T47D (cell line): Measurements from ENCODE around the gene ZNF3.
A peak's percentile ranks its signal among the peaks of the same experiment; 100 is the strongest.
"Not testable (repeated sequence)": the region's sequence is repeated elsewhere in the genome, so short reads cannot be mapped to it uniquely, and the experiment has no call there.

Experiments
- DNase-seq, 2 experiments: peaks; one replicate each; pipeline versions ENCODE4 v3.0.0 to v3.0.0-alpha.2; 2011 to 2012; ENCODE audit warnings: low read depth in 1 of 2, low spot score in 1 of 2
- JUND ChIP-seq: IDR thresholded peaks from 2 replicates; pipeline ENCODE4 v1.6.1; 2012; ENCODE audit warnings: low read depth
- in situ Hi-C: cut with HindIII; loops from 2 replicates; pipeline ENCODE4 v1.10.0; 2016; ENCODE audit warnings: low sequenced_read_pairs, low pct_unique_long_range_greater_than_20kb

Gene ZNF3

GRCh38 chr7:100081535-100082102, at the start of gene ZNF3:
Gene ZNF3, minus strand, starts transcription at chr7:100081723. Its CDS starts 4,366 bp downstream, at chr7:100077357.
- DNase-seq, result peak; percentile 61 to 98
- no peak for TF ChIP-seq JUND
- in situ Hi-C loops, result no loop called here

GRCh38 chr7:100130608-100131453, 49.3 kb upstream of the ZNF3 start:
- in situ Hi-C loops, result no loop called here
- TF ChIP-seq JUND, result no peak
- peak; percentile 31 to 64 for DNase-seq

- not testable (repeated sequence) for DNase-seq
Measured at GRCh38 chr7:100130220-100130607, 48.7 kb upstream of the ZNF3 start.

GRCh38 chr7:100128637-100128963, 47.1 kb upstream of the ZNF3 start:
- no peak for DNase-seq
- in situ Hi-C loops, result no loop called here
- TF ChIP-seq JUND, result no peak

More at GRCh38 chr7:100130220-100130607, 48.7 kb upstream of the ZNF3 start:
- in situ Hi-C loops, result not testable (repeated sequence)

DNA sequence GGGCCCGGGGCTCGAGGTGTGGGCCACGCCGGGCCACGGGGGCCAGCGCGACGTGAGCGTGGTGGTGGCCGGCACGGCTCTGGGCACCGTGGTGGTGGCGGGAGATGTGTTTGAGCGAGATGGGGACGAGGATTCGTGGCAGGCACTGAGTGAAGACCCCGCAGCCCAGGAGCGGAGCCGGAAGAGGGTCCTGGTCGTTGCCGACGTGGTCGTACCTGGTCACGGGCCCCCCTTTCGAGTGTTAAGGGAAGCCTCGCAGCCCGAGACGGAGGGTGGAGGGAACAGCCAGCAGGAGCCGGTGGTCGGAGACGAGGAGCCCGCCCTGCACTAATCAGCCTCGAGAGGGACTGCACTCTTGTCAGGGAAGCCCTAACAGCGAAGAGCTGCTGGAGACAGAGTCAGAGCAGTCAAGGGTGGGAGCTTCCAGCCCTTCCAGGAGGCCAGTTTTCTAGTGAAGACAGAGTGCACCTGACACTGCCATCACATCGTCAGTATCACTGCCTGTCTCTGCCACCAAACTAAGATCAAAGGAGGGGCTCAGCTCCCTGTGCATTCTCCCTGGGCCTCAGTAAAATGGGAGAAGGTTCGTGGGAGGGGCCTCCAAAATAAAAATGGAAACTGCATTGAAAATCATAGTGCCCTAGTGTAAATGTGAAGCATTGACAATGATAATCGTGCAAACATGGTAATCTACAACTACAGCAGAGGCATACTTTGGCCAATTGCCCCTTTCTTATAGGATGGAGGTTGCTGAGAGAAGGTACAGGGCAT, 46.5 kb upstream of the ZNF3 start:
- no peak for DNase-seq
- in situ Hi-C loops, result no loop called here
- no peak for TF ChIP-seq JUND

DNA sequence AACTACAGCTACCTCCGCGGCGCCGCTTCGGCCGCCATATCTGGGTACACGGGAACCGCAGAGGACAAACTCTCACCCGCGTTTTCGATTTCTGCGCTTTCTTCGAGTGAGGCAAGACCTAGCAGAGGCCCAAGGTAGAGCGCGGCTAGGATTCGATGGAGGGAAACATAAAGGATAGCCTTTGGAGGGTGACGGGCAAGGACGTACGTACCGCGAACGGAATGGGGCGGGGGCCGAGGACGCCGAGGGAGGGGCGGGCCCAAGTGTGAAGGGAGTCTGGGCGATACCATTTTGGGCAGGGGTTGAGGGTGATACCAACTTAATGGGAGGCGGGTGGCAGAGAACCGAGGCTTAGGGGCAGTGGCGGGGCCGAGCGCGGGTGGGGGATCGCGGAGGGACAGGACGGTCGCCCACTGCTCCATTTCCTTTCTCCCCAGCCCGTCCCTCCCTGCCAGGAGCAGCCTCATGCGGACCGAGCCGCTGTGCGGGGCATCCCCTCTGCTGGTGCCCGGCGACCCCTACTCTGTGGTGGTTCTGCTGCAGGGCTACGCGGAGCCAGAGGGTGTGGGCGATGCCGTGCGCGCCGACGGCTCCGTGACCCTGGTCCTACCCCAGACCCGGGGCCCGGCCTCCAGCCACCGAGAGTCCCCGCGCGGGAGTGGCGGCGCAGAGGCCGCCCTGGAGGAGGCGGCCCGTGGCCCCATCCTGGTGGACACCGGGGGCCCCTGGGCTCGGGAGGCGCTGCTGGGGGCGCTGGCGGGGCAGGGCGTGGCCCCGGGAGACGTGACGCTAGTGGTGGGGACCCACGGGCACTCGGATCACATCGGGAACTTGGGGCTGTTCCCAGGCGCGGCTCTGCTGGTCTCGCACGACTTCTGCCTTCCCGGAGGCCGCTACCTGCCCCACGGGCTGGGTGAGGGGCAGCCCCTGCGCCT, 45.7 kb upstream of the ZNF3 start, which contains the start of gene MBLAC1:
Gene MBLAC1 (plus strand): TSS at position 37 of the 935 bp plus-strand sequence. CDS start 429 bp downstream, at position 466.
- in situ Hi-C loops, result no loop called here
- peak; percentile 57 to 92 for DNase-seq
- no peak for TF ChIP-seq JUND

- DNase-seq, result no peak
- in situ Hi-C loops, result no loop called here
- TF ChIP-seq JUND, result no peak
Measured at GRCh38 chr7:100126239-100126930, 44.9 kb upstream of the ZNF3 start.

DNA sequence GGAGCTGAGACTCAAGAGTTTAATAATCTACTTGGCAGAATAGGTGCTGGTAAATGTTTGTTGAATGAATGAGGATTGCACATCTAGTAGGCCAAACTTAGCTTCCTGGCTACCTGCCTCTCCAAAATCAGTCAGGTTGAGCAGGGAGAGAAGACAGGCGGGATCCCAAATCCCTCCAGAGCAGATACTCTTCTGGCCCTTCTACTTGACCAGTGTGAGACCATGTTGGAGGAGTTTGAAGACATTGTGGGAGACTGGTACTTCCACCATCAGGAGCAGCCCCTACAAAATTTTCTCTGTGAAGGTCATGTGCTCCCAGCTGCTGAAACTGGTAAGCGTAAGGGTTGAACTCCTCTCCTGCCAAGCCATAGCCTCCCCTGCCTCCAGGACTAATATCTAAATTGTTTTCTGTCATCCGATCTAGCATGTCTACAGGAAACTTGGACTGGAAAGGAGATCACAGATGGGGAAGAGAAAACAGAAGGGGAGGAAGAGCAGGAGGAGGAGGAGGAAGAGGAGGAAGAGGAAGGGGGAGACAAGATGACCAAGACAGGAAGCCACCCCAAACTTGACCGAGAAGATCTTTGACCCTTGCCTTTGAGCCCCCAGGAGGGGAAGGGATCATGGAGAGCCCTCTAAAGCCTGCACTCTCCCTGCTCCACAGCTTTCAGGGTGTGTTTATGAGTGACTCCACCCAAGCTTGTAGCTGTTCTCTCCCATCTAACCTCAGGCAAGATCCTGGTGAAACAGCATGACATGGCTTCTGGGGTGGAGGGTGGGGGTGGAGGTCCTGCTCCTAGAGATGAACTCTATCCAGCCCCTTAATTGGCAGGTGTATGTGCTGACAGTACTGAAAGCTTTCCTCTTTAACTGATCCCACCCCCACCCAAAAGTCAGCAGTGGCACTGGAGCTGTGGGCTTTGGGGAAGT, 43.0 kb upstream of the ZNF3 start:
- no peak for DNase-seq
- TF ChIP-seq JUND, result no peak
- in situ Hi-C loops, result no loop called here

DNA sequence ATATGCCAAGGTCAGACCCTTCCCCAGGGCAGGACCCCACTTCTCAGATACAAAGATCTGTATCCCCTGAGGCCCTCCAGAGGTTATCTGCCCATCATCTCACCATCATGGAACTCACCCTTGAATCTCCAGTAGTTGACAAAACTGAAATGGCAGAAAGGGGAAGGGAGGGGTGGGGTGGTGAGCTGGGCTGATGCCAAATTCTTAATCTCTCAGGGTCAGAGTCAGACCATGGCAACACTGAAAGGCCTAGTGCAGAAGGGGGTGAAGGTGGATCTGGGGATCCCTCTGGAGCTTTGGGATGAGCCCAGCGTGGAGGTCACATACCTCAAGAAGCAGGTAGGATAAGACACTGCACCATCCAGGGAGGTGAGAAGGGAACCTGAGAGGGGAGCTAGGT, 41.0 kb upstream of the ZNF3 start:
- no peak for DNase-seq
- in situ Hi-C loops, result no loop called here
- TF ChIP-seq JUND, result no peak

- in situ Hi-C loops, result no loop called here
- no peak for TF ChIP-seq JUND
- peak; percentile 19 to 90 for DNase-seq
Measured at GRCh38 chr7:100122067-100122466, 40.5 kb upstream of the ZNF3 start.

- no peak for DNase-seq
- no peak for TF ChIP-seq JUND
- in situ Hi-C loops, result no loop called here
Measured at GRCh38 chr7:100120733-100121036, 39.2 kb upstream of the ZNF3 start.
